NCI-H460 (cell line): ENCODE measurements around the gene SYPL1. TPM values are rescaled to one million over a fixed set of nuclear protein-coding genes. Genes with fewer than 3 reads are reported as not detected.

Experiments used
- DNase-seq: peaks from one replicate; pipeline ENCODE4 v3.0.0-alpha.2; 2016; ENCODE audit warnings: low read depth; ENCODE audit errors: extremely low read depth
- total RNA-seq: library from RNA; depleted of rRNA; stranded (reverse); fragments of >200 nt; shearing (Covaris generic); gene quantifications from 2 replicates; pipeline ENCODE4 v1.2.3, GENCODE V29; 2014

Gene SYPL1
- total RNA-seq, 1 experiment from 2014 or later: 33.6 TPM

DNA sequence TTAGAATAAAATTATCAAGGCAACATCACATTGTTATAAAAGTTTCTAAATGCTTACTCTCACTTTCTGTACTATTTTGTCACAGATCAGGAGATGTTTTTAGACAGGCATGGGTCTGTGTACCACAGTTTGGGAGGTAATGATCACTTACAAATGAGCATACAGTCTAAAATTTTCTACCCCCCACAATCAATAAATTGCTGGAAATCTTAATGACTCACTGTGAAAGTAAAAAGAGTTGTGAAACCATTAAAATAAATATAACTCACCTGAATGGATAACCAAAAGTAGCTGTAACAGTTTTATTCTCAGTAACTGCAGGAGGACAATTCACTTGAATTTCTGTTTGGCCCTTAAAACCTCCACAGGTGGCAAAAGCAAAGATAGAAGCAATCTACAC is 13.2 kb downstream of the SYPL1 start:
- DNase-seq: no peak

DNA sequence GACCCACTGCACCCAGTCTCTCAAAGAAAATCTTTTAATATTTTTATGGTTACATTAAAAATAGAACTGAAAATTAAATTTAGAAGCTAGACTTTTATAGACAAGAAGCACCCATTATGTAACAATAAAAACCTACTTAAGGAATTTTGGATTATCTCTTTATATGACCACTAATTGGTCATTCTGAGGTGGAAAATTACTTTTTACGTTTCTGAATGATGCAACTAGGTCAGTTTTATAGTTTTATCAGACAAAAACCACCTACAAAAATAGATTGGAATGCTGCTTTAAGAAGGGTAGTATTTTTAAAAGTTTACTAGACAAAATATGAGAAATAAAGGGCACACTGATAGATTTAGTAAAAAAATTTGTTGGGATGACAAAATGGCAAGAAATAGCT is 16.5 kb downstream of the SYPL1 start:
- DNase-seq: no peak

DNA sequence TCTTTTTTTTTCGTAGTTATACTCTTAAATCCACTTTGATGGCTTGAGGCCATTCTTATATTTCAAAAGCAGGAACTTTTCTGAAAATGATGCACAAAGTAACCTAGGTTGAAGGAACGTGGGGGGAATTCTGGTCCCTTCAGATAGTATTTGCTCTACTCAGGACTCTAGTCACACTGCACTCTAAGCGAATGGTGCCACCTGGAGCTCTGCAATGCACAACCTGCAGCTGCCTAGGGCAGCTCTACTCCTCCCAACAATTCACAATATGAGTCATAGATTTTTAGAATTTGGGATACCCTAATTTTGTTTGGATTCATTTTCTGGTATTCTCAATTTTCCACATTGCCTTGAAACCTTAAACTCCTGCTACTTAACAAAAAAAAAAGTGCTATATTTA is 17.3 kb downstream of the SYPL1 start:
- no peak for DNase-seq

DNA sequence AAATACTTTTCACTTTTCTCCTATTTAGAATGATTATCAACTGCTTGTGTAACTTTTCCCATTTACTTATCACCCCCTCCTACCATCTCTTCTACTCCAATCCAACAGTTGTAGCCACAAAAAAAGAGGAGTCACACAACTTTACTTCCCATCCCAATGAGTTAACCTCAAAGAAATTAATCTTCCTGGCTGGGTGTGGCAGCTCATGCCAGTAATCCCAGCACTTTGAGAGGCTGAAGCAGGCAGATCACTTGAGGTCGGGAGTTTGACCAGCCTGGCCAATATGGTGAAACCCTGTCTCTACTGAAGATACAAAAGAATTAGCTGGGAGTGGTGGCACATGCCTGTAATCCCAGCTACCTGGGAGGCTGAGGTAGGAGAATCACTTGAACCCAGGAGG is 19.9 kb downstream of the SYPL1 start:
- DNase-seq: no peak

DNA sequence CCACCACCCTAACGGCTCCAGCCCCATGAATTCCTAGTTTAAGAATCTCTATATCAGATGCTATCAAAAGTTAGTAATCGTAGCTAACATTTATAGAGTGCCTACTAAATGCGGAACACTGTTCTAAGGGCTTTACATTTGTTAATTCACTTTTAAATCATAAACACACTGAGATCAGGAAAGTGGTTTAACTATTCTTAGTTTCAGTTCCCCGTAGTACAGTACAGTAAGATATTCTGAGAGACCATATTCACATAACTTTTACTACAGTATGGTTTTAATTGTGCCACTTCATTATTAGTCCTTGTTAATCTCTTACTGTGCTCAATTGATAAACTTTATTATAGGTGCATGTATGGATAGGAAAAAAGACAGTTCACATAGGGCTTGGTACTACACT is 22.5 kb downstream of the SYPL1 start:
- no peak for DNase-seq

DNA sequence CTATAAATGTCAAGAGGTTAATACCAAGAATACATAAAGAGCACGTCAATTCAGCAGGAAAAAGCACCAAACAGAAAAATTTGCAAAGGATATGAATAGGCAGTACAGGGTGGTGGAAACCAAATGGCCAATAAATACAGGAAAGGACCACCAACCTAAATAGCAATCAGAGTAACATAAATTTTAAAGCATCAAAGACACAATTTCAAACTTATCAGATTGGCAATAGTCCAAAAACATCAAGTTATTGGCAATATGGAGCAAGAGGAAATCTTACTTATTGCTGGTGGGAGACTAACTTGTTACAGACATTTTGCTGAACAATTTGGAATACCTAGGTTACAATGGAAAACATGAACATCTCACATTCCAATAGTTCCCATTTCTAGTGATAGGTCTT is 24.1 kb downstream of the SYPL1 start:
- DNase-seq: no peak

DNA sequence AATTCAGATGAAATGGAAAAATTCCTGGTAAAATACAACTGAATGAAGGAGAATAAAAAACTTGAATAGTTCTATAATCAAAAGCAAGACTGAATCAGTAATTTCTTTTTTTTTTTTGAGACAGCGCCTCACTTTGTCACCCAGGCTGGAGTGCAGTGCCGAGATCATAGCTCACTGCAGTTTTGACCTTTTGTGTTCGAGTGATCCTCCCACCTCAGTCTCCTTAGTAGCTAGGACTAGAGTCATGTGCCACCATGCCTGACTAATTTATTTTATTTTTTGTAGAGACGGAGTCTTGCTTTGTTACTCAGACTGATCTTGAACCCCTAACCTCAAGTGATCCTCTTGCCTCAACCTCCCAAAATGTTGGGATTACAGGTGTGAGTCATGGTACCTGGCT is 26.1 kb downstream of the SYPL1 start:
- no peak for DNase-seq

DNA sequence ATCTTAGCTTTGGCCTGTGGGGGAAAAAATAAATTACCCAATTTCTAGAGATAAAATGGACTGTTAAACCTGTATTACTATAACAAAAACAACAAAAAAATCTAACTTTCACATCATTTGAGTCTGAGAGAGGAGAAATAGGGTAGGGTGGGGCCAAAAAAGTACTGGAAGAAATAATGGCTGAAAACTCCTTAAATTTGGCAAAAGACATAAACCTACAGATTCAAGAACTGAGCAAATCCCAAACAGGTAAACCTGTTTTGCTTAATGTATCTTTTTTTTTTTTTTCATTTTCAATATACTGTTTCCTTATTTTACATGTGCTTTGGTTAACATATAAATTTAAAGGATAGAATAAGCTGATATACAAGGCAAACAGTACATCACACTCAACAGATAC is 27.1 kb downstream of the SYPL1 start:
- DNase-seq: no peak

DNA sequence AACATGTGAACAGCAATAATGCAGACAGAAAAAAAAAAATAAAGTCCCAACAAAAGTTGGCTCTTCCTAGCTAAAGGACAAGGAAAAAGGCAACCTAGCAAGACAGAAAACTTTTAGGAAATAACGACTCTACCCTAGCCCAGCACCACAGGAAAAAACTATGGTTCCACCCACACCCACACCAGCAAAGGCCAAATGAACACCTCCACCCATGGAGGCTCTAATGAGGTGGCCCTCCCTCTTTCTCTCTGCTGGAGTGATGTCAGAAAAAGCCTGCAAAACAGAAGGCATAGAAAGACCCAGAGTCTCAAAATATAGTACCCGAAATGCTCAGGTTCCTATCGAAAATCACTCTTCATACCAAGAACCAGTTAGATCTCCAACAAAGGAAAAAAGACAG is 28.4 kb downstream of the SYPL1 start:
- DNase-seq: no peak

DNA sequence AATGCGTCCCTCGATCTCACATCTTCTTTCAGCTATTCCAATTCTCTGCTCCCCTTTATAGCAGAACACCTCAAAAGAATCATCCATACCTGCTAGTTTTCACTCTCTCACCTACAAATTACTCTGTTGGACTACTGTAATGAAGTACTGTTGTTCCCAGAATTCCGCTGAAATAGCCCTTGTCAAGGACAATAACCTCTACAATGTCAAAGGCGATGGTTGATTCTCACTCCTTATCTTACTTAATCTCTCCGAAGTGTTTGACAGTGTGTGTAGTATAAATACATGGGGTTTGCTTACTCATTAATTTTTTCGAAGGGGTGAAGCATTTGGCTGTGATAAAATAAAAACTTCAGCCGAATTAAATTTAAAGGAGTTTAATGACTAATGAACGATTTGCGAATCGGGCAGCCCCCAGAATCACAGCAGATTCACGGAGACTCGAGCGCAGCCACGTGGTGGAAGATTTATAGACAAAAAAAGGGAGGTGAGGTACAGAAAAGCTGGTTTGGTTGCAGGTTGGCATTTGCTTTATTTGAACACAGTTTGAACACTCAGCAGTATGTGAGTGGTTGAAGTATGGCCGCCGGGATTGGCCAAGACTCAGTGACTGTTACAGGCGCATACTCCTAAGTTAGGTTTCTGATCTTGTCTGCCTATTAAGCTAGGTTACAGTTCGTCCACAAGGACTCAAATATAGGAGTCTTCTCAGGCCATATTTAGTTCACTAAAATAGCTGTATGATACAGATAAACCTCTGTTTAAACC is 29.8 kb downstream of the SYPL1 start:
- no peak for DNase-seq

DNA sequence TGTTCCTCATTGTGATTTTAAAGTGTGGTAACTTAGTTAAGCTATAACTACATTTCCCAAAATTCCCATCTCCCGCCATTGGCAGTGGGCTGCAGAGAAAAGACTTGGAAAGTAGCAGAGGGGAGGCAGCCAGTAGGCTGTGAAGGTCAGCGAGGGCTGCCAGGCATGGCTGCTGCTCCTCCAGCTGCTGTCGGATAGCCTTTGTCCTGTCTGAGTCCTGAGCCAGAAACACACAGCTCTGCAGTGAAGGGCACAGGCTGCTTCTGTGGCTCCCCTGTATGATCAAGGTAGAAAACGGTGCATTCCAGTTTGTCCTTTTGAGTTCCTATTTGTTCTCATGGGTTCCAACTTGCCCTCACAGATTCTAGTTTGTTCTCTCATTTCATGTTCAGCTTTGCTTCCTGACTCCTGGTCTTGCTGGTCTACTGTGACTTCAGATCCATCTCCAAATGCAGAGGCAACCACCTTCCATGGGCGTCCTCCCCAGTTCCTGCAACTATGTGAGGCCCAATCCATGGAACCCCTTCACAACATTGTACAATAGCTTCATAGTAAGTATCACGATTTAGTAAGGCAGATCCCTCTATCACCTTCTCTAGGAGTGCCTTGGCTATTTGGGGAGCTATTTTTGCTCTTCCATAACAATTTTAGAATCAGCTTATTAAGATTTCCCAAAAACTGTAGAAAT is 31.7 kb downstream of the SYPL1 start:
- DNase-seq: no peak

DNA sequence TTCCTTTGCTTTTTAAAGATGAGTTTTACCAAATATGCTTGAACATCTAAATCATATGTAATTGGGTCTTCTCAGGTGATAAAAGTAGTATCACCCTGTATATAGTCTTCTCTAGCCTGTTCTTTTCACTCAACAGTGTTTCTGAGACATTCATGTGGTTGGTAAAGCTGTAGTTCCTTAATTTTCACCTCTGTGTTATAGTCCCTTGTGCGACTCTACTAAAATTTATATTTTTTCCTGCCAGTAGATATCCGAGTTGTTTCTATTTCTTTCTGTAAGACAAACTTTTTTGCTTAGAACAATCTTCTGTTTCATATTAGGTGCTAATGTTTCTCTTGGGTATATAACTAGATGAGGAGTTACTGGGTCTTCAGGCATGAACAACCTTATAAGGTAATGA is 35.6 kb downstream of the SYPL1 start:
- no peak for DNase-seq

DNA sequence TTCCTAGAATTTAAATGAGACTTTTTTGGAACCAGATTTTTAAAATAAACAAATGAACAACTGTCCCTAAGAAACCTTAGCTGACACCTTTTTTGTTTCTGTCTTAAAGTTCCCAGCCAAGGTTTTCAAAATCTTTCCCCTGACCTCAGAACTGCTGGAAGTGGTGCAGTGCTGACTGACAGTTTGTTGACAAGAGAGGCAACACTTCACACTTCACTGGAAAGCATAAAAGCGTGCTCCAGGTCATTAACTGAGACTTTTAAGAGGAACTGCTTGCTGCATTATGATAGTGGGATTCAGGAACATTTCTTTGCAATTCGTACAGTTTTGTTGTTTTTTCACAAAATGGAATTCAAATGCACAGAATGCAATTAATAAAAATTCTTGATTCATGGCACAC is 36.2 kb downstream of the SYPL1 start:
- DNase-seq: no peak

DNA sequence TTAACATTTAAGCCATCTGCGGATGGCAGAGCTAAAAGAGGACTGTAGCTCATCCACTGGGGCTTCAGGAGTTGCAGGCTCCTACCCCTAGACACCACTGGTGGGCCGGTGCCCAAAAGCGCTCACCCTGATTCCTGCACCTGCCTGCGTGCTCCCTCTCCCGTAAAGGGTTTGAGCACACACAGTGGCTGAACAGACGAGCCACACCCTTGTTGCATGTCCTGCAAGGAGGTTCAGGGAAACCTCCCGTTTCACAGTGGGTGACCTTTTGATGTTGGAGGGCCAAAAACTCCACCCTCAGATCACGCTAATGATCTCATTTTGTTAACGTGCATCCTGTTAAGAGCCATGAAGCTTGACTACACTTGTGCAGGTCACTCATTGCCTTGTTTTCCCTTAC is 37.9 kb downstream of the SYPL1 start:
- DNase-seq: no peak

DNA sequence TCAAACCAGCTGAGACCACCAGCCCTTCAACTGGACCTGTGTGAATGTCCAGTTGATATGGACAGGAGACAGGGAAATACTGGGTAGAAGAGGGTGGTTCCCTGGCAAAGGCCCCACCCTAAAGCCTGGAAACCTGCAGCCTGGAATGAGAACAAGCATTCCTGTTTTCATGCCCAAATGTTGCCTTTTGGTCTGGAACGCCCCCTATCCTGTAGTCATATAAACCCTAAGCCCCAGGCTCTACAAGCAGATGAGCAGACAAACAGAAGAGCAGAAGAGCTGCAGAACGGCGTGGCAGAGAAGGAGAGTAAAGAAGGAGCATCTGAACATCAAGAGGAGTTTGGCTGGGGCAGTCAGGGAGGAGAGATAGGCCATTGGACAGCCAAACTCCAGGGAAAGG is 38.4 kb downstream of the SYPL1 start:
- no peak for DNase-seq

DNA sequence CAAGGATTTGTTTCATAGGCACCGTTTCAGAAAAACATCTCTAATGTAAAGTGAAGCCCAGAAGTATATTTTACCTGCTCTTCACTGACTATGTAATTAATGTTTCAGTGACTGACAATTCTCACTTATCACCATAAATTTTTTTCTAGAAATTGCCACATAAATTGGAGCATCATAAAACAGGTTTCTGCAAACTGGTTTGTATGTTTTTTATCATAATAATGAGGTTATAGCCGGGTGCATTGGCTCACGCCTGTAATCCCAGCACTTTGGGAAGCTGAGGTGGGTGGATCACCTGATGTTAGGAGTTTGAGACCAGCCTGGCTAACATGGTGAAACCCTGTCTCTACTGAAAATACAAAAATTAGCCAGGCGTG is 39.4 kb downstream of the SYPL1 start:
- no peak for DNase-seq

DNA sequence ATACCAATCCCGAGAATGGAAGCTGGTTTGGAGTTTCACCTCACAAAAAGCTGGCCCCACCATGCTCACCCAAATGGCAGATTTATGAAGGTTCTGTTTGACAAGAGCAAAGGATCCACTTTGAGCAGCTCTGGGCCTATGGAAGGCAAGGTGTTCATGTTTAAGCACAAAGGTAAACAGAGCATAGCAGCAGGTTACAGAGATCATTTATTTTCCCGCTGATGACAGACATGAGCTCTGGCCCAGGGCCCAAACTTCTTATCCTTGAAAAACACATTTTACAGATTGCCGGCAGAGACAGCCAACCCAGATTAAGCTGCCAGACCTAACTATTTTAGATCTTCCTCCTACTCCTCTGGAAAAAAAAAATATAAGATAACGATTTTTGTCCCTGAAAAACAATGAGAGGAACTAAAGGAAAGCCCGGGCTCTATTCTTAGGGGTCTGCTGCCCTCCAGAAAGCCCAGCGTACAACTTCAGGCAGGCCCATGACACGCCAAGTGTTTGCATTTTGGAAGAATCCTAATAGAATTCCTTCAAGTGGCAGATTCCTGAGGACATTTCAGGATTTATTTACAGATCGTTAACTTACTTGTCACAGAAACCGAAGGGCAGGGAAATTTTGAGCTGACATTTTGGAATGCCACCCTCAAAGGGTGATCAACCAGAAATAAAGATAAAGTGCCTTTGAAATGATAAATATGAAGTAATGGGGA is 40.0 kb downstream of the SYPL1 start:
- no peak for DNase-seq

DNA sequence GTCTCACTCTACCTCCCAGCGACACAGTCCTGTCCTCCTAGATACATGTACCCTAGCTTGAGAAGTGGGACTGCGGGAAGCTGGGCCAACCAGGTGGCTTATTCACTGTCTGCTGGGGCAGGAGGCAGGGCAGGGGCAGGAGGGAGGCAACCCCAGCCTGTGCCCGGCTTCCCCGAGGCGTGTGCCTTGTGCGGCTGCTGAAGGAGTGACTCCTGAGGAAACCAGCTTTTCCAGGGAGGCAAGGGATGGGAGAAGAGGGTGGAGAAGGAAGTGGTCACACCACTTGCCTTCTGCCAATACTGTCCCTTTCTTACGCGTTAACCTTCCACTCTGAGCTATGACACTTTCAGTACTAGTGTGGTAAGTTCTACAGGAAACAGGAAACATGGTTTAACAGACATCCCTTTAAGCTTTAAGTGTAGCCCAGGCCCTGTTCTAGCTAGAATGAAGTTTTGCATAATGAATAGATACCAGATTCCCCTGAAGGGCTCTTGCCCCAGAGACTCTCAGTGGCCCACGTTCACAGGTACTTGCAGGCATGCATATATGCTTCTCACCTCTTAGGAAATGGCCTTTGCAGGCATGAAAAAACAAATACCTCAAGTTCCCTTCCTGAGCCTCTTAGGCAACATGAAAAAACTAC is 40.6 kb downstream of the SYPL1 start:
- no peak for DNase-seq

DNA sequence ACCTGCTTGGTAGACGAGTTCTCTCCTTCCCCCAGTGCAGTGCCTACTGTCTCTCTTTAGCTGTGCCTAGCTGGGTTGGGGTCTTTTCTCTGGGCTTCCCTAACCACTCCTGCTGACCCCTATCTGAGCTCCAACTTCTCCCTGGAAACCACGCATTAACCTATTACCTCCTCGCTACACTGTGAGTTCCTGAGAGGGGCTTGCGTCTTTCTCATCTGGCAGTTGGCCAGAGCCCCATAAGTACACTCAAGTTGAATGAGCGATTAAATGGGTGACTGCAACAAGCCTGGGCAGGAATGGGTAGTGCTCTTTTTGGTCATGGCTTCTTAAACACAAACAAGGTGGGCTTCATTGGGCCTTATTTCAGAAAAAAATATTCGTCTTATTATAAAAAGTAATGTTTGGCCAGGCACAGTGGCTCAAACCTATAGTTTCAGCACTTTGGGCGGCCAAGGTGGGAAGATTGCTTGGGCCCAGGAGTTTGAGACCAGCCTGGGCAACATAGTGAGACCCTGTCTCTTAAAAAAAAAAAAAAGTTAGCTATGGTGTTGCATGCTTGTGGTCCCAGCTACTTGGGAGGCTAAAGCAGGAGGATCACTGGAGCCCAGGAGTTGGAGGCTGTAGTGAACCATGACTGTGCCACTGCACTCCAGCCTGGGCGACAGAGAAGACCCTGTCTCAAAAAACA is 41.4 kb downstream of the SYPL1 start:
- DNase-seq: no peak

DNA sequence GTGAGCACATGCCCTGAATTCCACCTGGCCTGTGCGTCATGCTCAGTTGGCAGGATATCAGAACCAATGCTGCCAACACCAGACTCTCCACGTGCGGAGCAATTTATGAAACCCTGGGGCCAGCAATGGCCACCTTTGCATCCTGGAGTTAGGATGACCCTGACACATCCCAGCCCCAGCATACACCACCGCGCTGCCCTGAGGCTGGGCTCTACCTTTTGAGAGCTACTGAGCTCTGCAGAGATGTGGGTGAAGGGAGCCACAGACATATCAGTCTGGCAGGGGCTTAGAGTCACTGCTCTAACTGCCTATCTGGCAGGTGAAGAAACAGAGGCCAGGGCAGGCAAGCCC is 41.9 kb downstream of the SYPL1 start:
- DNase-seq: no peak
